GM19452 (cell line): ENCODE measurements around the gene ATP1B4.
A peak's percentile ranks its signal among the peaks of the same experiment; 100 is the strongest.

Experiments
- ATAC-seq: cut with Tn5 transposase; IDR thresholded peaks from one replicate; pipeline ENCODE4 v1.9.1; 2021; ENCODE audit not compliant: unreplicated experiment

Gene ATP1B4

DNA sequence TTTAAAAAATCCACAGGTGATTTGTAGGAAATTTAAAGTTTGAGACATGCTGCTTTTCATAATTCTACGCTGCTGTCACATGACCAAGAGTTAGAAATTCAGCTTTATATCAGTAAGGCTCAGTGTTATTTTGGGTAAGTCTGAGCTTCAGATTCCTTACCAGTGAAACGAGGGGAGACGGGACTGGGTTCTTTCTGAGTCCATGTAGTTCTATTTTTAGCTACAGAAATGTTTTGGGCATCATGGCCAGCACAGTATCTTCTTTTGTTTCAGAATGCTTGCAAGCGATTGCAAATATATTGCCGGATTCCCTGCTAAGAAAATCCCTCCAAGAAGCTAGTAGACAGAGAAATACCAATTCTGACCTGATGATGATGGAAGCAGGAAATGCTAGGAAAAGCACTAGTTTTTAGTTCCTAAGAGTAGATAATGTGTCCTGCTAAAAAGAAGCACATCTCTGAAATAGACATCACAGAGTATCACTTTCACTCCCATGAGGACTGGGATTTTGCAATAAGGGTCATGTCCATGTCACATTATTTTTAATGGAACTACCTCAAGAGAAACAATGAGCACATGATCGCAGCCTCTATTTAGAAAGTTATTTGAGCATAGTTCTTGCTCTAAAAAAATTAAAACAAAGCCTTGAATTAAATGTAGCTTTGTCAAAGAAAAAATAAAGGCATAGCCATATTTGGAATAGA is 10.9 kb downstream of the ATP1B4 start:
- ATAC-seq = no peak

DNA sequence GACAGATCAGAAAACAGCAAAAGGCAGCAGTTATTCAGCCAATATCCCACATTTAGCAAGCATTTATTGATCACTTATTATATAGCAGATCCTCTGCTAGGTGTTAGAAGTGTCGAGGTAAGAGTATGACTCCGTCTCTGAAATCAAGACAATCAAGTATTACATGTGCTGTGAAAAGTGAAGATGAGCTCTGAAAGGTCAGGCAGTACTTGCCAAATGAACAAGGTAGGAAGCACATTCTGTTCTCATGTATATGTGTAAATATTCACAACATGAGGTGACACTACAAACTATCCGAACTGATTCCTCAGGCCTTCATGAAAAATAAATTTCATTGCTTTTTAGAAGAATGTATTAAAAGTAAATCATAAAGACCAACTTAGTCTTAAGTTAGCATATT is 15.3 kb downstream of the ATP1B4 start:
- ATAC-seq = no peak

DNA sequence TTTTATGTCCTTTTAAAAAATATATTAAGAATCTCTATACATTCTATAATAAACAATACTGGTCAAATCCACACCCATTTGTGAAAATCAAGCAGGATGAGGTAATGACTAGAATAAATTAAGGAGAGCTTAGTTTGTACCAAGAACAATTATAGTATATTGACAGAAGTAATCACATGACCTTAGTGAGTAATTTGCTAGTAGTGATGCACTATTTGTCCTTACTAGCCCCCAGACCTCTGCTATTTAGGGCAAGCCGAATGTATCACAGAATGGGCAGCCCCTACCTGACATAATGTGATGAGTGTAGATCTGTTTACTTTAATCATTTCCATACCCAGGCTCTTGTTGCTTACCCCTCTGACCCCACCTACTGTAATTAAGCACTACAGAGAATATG is 15.8 kb downstream of the ATP1B4 start:
- ATAC-seq = no peak

DNA sequence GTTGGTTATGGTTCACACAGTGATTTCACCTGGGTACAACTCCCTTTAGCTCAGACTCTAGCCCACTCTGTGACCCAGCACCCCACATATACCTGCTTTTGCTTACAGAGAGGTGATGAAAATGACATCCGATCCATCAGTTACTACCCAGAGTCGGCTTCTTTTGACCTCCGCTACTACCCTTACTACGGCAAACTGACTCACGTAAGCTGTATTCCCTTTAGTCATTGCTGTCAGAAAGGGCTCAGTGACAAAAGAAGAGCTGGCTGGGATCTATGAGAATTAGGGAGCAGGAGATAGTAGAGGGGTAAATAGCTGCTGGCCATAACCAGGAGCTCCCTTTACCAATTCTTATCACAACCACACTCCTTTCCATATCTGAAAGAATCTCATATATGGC is 16.7 kb downstream of the ATP1B4 start:
- ATAC-seq = no peak

DNA sequence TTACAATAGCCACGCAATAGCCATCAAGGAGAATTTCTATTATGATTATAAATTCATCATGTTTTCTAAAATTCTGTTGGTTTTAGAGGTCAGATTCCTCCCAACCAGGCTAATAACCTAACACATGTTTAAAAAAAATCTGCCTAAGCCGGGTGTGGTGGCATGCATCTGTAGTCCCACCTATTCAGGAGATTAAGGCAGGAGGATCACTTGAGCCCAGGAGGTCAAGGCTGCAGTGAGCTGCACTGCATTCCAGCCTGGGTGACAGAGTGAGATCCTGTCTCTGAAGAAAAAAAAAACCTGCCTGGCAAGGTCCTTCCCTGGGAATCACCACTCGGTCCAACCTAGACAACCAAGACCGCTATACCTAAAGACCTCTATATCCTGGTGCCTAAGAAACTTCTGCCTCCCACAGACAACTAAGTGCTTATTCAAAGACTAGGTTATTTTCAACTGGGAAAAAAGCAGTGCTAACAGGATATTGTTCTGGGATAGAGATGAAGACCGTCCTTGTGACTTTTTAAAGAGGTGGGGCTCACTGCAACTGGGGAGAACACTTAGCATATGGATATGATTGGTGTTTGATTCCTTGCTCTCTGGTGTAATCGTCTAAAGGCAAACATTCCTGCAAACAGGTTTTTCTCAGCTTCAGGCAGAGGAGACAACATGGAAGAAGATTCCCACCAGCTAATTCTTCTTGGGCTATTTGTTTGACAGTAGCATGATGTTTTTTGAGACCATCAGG is 18.2 kb downstream of the ATP1B4 start:
- ATAC-seq = no peak

DNA sequence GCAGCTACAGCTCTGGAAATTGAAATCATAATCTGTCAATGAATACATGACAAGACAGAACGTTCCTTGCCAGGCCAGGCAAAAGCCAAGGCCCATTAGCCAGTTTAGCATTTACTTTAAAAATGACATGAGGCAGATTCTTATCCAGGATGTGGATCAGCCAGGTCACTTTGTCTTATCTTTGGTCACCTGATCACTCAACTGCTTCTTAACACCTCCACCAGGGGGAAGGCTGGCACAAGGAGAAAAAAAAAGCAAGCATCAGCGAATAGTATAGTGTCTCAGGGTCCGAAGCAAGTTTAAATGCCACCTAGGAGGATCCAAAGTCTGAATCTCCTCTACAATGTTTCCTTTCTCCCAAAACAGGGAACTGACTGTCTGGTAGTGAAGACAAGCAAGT is 18.8 kb downstream of the ATP1B4 start:
- peak; percentile 56 for ATAC-seq

DNA sequence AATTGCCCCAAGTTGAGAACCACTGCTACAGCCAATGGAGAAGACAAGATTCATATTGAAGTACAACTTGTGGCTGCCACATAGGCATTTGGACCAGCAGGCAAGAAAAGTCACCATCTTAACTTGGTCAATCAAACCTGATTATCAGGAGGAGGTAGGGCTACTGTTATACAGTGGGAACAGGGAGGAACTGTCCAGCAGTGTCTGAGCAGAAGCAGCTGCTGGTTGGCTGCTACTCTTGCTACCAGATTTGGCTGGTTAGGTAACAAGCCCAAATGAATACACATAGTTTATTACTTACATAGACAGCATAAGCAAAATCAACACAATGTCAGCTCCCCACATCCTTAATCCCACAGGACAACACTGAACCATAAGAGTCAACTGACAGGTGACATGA is 39.4 kb downstream of the ATP1B4 start:
- ATAC-seq = no peak

DNA sequence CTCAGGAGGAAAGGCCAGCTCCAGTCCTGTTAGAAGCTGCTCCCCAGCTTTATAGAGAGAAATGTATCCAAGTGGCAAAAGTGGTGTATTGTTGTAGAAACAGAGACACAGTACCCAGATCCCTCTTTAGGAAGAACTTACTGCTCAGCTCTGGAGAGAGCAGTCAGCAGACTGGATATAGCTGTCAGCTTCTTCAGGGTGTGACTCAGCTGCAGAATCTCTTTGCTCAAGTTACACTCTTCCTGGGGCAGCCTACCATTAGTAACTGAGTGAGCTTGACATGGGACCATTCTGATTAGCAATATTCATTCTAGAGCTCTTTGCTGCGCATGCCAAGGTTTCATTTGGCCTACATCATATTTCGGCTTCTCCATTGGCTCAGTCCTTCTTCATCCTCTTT is 40.5 kb downstream of the ATP1B4 start:
- no peak for ATAC-seq

DNA sequence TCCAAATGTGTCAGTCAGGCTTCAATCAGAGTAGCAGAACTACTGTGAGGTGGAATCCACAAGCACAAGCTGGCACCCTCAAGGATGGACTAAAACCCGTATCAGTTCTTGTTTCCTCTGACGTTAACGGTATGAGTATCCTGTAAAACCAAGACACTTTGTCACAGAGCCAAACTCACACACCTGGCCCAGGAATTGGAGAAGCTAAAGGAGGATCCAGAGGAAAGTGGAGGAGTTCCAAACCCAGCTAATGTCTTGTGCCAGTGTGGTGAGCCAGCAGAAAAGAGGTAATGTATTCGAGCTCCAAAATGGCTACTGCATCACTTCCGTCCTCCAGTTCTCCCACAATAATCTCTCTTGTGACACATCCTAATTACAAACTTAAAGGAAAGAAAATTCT is 44.7 kb downstream of the ATP1B4 start:
- no peak for ATAC-seq

DNA sequence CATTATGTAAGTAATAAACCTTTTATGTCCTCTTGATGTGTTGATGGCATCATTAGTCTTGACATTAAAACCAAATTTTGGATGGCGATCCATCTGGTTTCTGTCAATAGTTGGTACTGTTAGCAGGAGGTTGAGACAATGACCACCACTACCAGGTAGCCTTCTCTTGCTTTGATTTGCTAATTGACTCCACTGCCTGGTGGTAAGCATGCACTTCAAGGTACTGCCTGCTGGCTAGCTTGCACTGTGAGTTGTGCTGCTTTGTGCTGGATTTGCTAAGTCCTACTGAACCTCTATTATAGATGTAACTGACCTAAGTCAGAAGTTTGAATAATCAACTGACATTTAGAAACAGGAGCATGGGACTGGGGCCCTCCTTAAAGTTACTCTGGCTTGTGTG is 46.3 kb downstream of the ATP1B4 start:
- ATAC-seq = no peak

DNA sequence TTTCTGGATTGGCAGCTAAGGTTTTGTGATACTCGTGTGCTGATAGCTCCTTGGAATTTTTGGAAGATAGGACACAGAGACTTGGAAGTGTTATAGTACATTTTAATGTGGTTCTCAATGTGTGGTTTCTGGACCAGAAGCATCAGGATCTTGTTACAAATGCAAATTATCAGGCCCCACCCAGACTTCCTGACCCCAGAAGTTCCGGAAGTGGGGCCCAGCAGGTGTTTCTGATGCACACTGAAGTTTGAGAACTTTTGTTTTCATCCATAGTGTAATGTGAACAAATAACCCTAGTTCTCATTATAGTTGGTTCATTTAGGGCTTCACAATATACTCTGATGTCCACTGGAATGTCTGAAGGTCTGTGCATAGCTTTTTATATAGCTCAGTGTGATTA is 57.6 kb downstream of the ATP1B4 start:
- ATAC-seq = peak; percentile 83

DNA sequence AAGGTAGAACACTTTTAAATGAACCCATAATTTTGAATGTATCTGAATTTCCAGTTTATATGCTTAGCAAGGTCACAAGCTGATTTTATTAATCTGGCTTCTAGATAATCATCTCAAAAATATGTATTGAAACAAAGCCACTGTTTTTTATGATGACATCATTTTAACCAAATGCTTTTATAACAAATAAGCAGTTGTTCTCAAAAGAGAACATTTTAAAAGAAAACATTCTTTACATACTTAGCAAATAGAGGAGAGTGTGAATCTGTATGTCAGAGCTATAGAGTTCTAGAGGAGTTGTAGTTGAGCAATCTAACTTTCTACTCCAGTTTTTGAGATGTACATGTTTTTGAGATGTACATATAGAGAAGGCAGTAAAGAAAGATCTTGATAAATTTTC is 64.7 kb downstream of the ATP1B4 start:
- no peak for ATAC-seq

DNA sequence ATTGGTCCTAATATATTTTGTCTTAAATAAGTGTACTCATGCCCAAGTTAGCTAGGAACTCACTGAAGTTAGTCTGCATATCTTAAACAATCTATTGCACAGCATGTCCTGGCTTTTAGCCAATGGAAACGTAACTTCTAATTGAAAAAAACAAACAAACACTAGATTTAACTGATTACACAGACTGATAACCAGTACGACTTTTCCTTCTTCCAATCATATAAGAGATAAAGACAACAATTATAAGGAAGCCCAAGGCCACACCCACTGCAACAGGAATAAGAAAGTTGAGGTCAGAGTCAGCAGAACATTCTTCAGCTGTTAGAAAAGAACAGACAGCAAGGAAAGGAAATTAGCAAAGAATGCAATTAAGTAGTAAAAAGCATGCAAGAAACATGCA is 66.4 kb downstream of the ATP1B4 start:
- no peak for ATAC-seq

DNA sequence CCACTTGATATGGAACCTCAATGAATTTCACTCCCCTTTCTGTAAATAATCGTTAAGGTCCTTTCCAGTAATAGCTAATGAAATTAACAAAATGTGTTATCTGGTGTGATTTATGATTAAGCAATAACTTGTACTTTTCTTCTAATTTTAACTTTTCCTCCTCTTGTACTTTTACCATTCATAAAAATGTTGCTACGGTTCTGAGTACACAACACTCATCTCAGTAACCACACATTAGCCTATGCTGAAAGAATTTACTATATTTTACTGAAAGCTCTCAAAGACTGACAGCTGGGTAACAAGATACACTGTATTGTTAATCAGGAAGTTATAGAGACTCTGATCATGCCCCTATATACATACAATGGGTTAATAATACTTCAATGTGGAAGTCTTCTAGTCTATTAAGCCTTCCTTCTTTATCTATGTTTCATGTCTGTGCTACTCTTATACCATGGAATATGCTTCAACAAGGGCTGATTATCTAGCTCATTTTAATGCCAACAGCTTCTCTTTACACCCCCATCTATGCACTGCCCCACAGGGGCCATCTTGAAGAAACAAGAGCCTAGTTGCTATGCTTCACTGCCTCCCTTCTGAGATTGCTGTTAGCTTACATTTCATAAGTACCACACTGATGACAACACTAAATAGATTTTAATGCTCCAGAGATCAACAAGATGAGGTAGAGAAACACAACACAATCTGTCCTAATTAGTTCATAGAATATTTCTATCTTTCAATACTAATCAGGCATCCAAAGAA is 68.1 kb downstream of the ATP1B4 start:
- peak; percentile 76 for ATAC-seq
